SK-N-SH treated with all-trans-retinoic acid at 6 μM for 48 hours (cell line): ENCODE measurements around the gene SLC36A4.

Experiments
- BACH2 ChIP-seq: fragments of 250-450 bp; sonication (Bioruptor Pico); IDR thresholded peaks from 2 replicates; pipeline ENCODE4 v1.9.0; 2021; ENCODE audit warnings: mild to moderate bottlenecking, borderline replicate concordance
- ESRRG ChIP-seq: fragments of 250-450 bp; sonication (Bioruptor Pico); IDR thresholded peaks from 2 replicates; pipeline ENCODE4 v1.6.1; 2021; ENCODE audit warnings: mild to moderate bottlenecking
- ISL1 ChIP-seq: fragments of 250-450 bp; sonication (Bioruptor Pico); IDR thresholded peaks from 2 replicates; pipeline ENCODE4 v2.1.2; 2022; ENCODE audit warnings: mild to moderate bottlenecking, moderate library complexity
- SNAI2 ChIP-seq: fragments of 250-450 bp; sonication (Bioruptor Pico); IDR thresholded peaks from 2 replicates; pipeline ENCODE4 v1.5.0; 2020; ENCODE audit warnings: mild to moderate bottlenecking, moderate library complexity
- TCF4 ChIP-seq: fragments of 250-450 bp; sonication (Bioruptor Pico); IDR thresholded peaks from 2 replicates; pipeline ENCODE4 v1.8.0; 2021; ENCODE audit warnings: mild to moderate bottlenecking, moderate library complexity, borderline replicate concordance
- ZFP30 ChIP-seq: fragments of 450-650 bp; formaldehyde crosslinking; IDR thresholded peaks from 2 replicates; pipeline ENCODE4 v1.5.0; 2022; ENCODE audit warnings: mild to moderate bottlenecking, moderate library complexity
- ZNF565 ChIP-seq: fragments of 450-650 bp; formaldehyde crosslinking; conservative IDR thresholded peaks from 2 replicates; pipeline ENCODE4 v1.5.0; 2020; ENCODE audit warnings: low read depth, mild to moderate bottlenecking, moderate library complexity
- ZNF70 ChIP-seq: fragments of 450-650 bp; formaldehyde crosslinking; IDR thresholded peaks from 2 replicates; pipeline ENCODE4 v1.5.0; 2020; ENCODE audit warnings: mild to moderate bottlenecking, moderate library complexity
- TF ChIP-seq, protein P1 (sequence below): fragments of 250-450 bp; sonication (Bioruptor Pico); IDR thresholded peaks from 2 replicates; pipeline ENCODE4 v1.8.0; 2020; ENCODE audit warnings: mild to moderate bottlenecking, moderate library complexity, borderline replicate concordance

DNA sequence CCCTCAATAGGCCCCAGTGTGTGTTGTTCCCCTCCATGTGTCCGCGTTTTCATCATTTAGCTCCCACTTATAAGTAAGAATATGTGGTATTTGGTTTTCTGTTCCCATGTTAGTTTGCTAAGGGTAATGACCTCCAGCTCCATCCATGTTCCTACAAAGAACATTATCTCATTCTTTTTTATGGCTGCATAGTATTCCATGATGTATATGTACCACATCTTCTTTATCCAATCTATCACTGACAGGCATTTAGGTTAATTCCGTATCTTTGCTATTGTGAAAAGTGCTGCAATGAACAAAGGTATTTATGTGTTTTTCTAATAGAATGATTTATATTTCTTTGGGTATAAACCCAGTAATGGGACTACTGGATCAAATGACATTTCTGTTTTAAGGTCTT, 42.1 kb downstream of the SLC36A4 start:
- no peak for TF ChIP-seq ZFP30 (CRISPR knock-in tag)
- TF ChIP-seq SNAI2 (CRISPR knock-in tag) = no peak
- no peak for TF ChIP-seq ZNF565 (CRISPR knock-in tag)
- no peak for TF ChIP-seq ISL1 (CRISPR knock-in tag)
- no peak for TF ChIP-seq ESRRG
- no peak for TF ChIP-seq BACH2 (CRISPR knock-in tag)
- no peak for TF ChIP-seq ZNF70 (CRISPR knock-in tag)
- TF ChIP-seq, protein P1, sequence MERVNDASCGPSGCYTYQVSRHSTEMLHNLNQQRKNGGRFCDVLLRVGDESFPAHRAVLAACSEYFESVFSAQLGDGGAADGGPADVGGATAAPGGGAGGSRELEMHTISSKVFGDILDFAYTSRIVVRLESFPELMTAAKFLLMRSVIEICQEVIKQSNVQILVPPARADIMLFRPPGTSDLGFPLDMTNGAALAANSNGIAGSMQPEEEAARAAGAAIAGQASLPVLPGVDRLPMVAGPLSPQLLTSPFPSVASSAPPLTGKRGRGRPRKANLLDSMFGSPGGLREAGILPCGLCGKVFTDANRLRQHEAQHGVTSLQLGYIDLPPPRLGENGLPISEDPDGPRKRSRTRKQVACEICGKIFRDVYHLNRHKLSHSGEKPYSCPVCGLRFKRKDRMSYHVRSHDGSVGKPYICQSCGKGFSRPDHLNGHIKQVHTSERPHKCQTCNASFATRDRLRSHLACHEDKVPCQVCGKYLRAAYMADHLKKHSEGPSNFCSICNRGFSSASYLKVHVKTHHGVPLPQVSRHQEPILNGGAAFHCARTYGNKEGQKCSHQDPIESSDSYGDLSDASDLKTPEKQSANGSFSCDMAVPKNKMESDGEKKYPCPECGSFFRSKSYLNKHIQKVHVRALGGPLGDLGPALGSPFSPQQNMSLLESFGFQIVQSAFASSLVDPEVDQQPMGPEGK (CRISPR knock-in tag) = no peak
- no peak for TF ChIP-seq TCF4 (CRISPR knock-in tag)
